HG02885 (cell line): ENCODE results near the gene ANK3.

ENCODE experiments used
- ATAC-seq: cut with Tn5 transposase; IDR thresholded peaks from one replicate; pipeline ENCODE4 v1.9.1; 2021; ENCODE audit warnings: mild to moderate bottlenecking; ENCODE audit not compliant: unreplicated experiment, poor library complexity

ANK3 gene

GRCh38 chr10:60314069-60314940, 75.4 kb downstream of the ANK3 start:
- no peak for ATAC-seq

GRCh38 chr10:60313589-60313952, 76.1 kb downstream of the ANK3 start:
- ATAC-seq: no peak

- no peak for ATAC-seq
Observed at GRCh38 chr10:60312818-60313588, 76.7 kb downstream of the ANK3 start.

GRCh38 chr10:60311821-60312220, 77.9 kb downstream of the ANK3 start:
- ATAC-seq: no peak

- ATAC-seq: no peak
Observed at GRCh38 chr10:60310740-60311139, 78.9 kb downstream of the ANK3 start.

GRCh38 chr10:60309891-60310290, 79.8 kb downstream of the ANK3 start:
- no peak for ATAC-seq

GRCh38 chr10:60309371-60309770, 80.3 kb downstream of the ANK3 start:
- no peak for ATAC-seq

GRCh38 chr10:60305380-60305892, 84.2 kb downstream of the ANK3 start:
- ATAC-seq: no peak

- no peak for ATAC-seq
Observed at GRCh38 chr10:60304829-60305379, 84.8 kb downstream of the ANK3 start.

GRCh38 chr10:60303778-60304177, 85.9 kb downstream of the ANK3 start:
- ATAC-seq: no peak

GRCh38 chr10:60299961-60300883, 89.5 kb downstream of the ANK3 start:
- no peak for ATAC-seq

- ATAC-seq: no peak
Observed at GRCh38 chr10:60299390-60299778, 90.3 kb downstream of the ANK3 start.

- ATAC-seq: no peak
Observed at GRCh38 chr10:60298408-60299389, 91.0 kb downstream of the ANK3 start.

GRCh38 chr10:60296073-60296472, 93.6 kb downstream of the ANK3 start:
- ATAC-seq: no peak

GRCh38 chr10:60295028-60295937, 94.4 kb downstream of the ANK3 start:
- ATAC-seq: no peak

GRCh38 chr10:60293581-60294175, 96.0 kb downstream of the ANK3 start:
- no peak for ATAC-seq

GRCh38 chr10:60292998-60293397, 96.7 kb downstream of the ANK3 start:
- no peak for ATAC-seq
